Mucosa of gallbladder (tissue), 1 donor: ENCODE data around the gene TAGLN. TPM values are rescaled to one million over a fixed set of nuclear protein-coding genes. Genes with fewer than 3 reads are reported as not detected.
"Not testable (repeated sequence)": the region's sequence is repeated elsewhere in the genome, so short reads cannot be mapped to it uniquely, and the experiment has no call there.

Experiments
- DNase-seq: peaks from one replicate; pipeline ENCODE4 v3.0.0-alpha.2; 2020; ENCODE audit warnings: low spot score
- total RNA-seq: library from RNA; stranded (reverse); gene quantifications from one replicate; pipeline ENCODE4 v1.2.1, GENCODE V29; 2021
- donor health status: DM: no; HTN: no; CAD: no.

Gene TAGLN
- total RNA-seq, 1 donor from 2014 or later: 2,517 TPM

DNA sequence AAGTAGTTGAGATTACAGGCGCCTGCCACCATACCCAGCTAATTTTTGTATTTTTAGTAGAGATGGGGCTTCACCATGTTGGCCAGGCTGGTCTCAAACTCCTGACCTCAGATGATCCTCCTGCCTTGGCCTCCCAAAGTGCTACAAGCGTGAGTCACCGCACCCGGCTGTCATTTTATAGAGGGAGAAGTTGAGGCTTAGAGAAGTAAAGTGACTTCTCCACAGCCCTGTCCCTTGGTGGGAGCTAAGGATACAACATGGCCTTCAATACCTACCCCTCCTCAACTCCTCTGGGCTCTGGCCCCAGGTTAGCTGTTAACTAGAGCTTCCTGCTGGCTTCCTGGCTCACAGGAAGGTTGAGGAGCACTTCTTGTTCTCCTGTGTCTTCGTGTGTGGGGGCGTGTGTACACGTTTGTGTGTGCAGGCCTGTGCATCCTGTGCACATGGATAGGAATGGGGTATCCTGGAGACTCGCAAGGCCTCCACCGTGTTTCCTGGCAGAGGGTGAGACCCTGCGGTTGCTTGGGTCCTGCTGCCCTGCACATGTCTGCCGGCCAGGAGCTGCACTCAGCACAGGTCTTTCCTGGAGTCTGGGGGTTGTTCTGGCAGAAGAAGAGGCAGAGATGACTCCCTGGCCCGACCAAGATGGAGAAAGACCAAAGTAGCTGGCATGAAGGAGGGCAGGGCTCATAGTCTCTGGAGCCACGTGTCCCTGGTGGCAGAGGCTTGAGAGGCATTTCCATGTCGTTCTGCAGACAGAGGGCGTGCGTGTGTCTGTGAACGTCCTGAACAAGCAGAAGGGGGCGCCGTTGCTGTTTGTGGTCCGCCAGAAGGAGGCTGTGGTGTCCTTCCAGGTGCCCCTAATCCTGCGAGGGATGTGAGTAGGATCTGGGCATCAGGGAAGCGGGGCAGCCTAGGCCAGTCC lies 18.2 kb upstream of the TAGLN start:
- DNase-seq: peak; percentile 70

GRCh38 chr11:117181586-117182550 lies 17.3 kb upstream of the TAGLN start:
- DNase-seq: no peak

- no peak for DNase-seq
Observed at GRCh38 chr11:117182551-117182935, 16.6 kb upstream of the TAGLN start.

DNA sequence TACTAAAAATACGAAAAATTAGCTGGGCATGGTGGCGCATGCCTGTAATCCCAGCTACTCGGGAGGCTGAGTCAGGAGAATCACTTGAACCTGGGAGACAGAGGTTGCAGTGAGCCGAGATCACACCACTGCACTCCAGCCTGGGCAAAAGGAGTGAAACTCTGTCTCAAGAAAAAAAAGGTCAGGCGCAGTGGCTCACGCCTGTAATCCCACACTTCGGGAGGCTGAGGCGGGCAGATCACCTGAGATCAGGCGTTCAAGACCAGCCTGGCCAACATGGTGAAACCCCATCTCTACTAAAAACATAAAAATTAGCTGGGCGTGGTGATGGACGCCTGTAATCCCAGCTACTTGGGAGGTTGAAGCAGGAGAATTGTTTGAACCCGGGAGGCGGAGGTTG lies 16.0 kb upstream of the TAGLN start:
- not testable (repeated sequence) for DNase-seq

DNA sequence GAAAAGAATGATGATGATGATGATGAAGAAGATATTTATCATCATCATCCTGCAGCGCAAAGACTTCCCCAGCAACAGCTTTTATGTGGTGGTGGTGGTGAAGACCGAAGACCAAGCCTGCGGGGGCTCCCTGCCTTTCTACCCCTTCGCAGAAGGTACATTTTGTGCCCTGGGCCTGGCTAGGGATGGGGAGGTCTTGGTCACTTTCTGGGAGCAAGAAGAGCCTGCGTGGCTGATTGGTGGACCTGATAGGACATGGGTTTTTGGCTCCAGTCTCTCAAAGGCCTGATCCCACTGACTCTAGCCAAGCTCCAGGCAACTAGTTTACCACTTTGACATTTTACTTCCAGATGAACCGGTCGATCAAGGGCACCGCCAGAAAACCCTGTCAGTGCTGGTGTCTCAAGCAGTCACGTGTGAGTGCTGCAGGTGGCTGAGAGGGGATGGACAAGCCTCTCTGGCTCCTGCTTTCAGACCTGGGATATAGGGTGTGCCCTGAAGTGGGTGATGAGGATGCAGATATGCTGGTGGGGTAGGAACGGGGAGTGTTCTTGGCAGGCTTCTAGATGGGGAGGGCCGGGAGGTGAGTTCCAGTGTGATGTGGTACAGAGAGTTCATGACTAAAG lies 15.3 kb upstream of the TAGLN start:
- DNase-seq: no peak

GRCh38 chr11:117185736-117186430 lies 13.3 kb upstream of the TAGLN start:
- no peak for DNase-seq

DNA sequence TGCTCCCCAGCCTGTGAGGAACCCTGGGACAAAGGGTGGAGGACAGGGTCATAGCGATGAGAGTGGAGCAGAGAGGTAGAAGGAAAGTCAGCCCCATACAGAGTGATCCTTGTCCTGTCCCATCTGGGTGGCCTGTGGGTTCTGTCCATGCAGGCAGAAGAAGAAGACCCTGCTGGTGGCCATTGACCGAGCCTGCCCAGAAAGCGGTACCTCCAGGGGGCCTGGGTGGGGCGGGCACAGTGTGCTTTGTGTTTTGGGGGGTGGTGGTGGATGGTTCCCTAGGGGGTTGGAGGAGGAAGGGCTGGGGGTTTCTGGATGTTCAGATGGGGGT lies 12.8 kb upstream of the TAGLN start:
- no peak for DNase-seq

GRCh38 chr11:117187007-117187406 lies 12.2 kb upstream of the TAGLN start:
- DNase-seq: no peak

- no peak for DNase-seq
Observed at GRCh38 chr11:117187428-117187798, 11.8 kb upstream of the TAGLN start.

DNA sequence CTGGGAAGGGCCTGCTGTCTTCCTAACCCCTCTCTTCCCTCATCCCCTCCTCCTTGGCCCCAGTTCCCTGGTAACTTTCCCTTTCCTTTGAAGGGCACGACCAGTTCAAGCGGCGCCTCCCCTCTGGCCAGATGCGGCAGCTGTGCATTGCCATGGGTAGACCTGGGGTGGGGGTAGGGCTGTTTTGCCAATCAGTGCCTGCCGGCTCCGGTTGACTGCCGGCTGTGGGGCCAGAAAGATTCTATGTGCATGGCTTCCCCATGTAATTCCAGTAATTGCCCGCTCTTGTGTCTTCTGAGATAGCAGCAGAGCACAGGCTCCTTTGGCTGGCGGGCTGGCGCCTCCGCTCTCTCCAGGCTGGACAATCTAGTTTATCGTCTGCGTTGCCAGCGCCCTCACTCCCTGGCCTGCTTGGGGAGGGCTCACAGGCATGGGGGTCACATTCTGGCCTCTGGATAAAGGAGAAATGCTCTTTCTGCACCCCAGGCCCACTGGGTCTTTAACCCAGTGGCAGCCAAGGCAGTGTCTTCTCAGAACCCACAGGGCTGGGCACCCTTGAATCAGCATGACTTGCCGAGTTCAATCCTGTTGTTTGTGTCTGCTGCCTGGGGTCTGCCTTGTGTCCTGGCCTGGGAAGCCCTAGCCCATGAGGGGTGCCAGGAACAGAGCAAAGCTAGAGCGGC lies 11.2 kb upstream of the TAGLN start:
- no peak for DNase-seq

DNA sequence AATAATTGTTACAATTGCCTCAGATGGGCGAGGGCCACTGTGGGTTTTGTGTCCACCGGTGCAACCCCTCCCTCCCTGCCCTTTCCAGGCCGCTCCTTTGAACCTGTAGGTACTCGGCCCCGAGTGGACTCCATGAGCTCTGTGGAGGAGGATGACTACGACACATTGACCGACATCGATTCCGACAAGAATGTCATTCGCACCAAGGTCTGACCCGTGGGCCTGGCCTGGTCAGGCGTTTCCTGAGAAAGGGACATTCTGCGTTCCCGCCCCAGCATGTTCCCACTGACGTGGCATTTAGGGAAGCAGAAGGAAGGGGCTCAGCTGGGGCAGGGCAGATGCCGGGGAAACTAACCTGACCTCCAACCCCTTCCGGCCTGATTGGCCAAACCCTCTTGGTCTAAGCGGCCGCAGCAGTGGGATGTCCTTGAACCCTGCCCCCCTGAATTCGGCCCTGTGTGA lies 10.5 kb upstream of the TAGLN start:
- no peak for DNase-seq

- no peak for DNase-seq
Observed at GRCh38 chr11:117189191-117189940, 9.8 kb upstream of the TAGLN start.

- no peak for DNase-seq
Observed at GRCh38 chr11:117189941-117190544, 9.1 kb upstream of the TAGLN start.

DNA sequence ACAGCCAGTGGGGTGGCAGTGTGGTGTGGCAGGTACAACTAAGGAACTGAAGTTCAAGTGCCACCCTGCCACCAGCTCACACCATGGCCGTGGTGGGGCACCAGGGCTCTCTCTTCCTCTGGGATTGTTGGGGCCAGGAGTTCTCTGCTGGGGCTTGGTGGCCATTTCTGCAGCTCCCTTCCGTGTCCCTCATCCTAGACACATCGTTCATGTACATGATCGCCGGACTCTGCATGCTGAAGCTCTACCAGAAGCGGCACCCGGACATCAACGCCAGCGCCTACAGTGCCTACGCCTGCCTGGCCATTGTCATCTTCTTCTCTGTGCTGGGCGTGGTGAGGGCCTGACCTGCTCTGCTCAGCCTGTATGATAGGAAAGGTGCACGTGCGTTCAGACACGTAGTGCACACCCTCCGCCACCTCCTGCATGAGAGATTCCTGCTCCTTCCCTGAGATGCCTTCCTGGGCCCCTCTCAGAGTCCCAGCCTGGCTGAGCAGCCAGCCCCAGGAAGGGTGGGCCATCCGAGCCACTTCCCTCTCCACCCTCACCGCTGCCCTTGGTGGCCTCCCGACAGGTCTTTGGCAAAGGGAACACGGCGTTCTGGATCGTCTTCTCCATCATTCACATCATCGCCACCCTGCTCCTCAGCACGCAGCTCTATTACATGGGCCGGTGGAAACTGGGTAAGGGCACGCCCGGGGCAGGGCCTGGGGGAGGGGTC lies 7.3 kb upstream of the TAGLN start:
- no peak for DNase-seq

- DNase-seq: no peak
Observed at GRCh38 chr11:117192401-117192875, 6.7 kb upstream of the TAGLN start.

GRCh38 chr11:117193130-117194020 lies 5.8 kb upstream of the TAGLN start:
- DNase-seq: no peak

- no peak for DNase-seq
Observed at GRCh38 chr11:117194267-117194666, 4.9 kb upstream of the TAGLN start.

DNA sequence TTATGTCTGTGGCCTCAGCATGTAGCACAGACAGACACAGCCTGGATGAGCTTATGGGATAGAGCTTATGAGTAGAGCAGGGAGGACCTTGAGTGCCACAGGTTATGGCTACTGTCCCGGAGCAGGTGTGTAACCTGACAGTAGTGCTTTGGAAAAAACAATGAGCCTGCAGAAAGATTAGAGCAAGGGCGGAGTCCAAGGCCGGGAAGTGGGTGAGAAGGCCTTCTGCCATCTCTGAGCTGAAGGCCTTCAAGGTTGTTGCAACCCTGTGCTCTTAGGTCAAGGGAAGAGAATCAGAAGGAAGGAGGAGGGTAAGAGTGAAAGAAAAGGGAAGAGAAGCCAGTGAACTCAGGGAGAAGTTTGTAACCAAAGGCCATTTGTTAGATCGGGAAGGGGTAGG lies 3.9 kb upstream of the TAGLN start:
- DNase-seq: no peak
